Psoas muscle (tissue), 8 donors: ENCODE results near the gene G6PC3. TPM values are rescaled to one million over a fixed set of nuclear protein-coding genes. Genes with fewer than 3 reads are reported as not detected.

Experiments
- ATAC-seq, 4 donors: fragments of 200-7000 bp; cut with Tn5 transposase; one replicate each; pipeline ENCODE4 v1.9.1; 2020; ENCODE audit warnings: moderate library complexity in 3 of 4, mild to moderate bottlenecking in 2 of 4
- DNase-seq, 2 donors: peaks; one replicate each; pipeline ENCODE4 v3.0.0-alpha.2; 2020
- H3K27ac ChIP-seq: fragments of 200-600 bp; one replicate; pipeline ENCODE4 v1.8.0; 2022
- H3K27me3 ChIP-seq, 3 donors: fragments of 200-600 bp in 1 of 3; one replicate each; pipeline versions ENCODE4 v1.6.1 to v1.8.0; 2013 to 2022; ENCODE audit warnings: low read length in 2 of 3, mild to moderate bottlenecking in 2 of 3, moderate library complexity in 1 of 3; ENCODE audit not compliant: insufficient read depth in 3 of 3
- H3K36me3 ChIP-seq, 2 donors: fragments of 200-600 bp in 1 of 2; one replicate each; pipeline versions ENCODE4 v1.6.1 to v1.8.0; 2013 to 2022; ENCODE audit warnings: low read depth in 1 of 2, mild to moderate bottlenecking in 1 of 2, moderate library complexity in 1 of 2; ENCODE audit not compliant: insufficient read depth in 1 of 2
- H3K4me1 ChIP-seq: fragments of 200-600 bp; one replicate; pipeline ENCODE4 v1.8.0; 2022
- H3K4me3 ChIP-seq: fragments of 200-600 bp; one replicate; pipeline ENCODE4 v1.8.0; 2022; ENCODE audit warnings: mild to moderate bottlenecking
- H3K9me3 ChIP-seq: fragments of 200-600 bp; one replicate; pipeline ENCODE4 v1.8.0; 2022
- CTCF ChIP-seq: fragments of 200-600 bp; IDR thresholded peaks from one replicate; pipeline ENCODE4 v1.8.0; 2022; ENCODE audit warnings: antibody characterized with exemption
- WGBS, 3 donors: extraction: QIAGEN DNeasy Blood & Tissue Kit; methylation state at CpG; one replicate each; pipeline versions ENCODE4 v1.1.6 to v1.1.7; 2013; 5-methylcytosine and 5-hydroxymethylcytosine counted together
- intact Hi-C, 2 donors: fragments of 100-400 bp; cut with DNase I; formaldehyde crosslinking; loops; one replicate each; pipeline versions ENCODE4 v1.11.0 to v1.14.2; 2022
- polyA plus RNA-seq, 3 donors: library from polyadenylated mRNA; stranded (reverse); fragments of 200-250 nt; gene quantifications; one replicate each; pipeline ENCODE4 v1.2.3, GENCODE V29; 2013
- total RNA-seq, 4 donors: library from RNA; stranded (reverse); fragmentation: NEBNext Ultra II Directional in 2 of 4; extraction: Animal tissue kit (Norgen Biotek cat#: 25700) in 2 of 4; gene quantifications; one replicate each; pipeline versions ENCODE4 v1.2.1 to v1.2.4, GENCODE V29; 2021 to 2023
- donor health status: healthy with polysubstance abuse.
- donor health status: DM: no; HTN: no; CAD: no; lungs with moderate emphysema.
- donor health status: Bipolar disorder and iron deficiency.
- donor health status: healthy.
- donor health status: DM: yes; HTN: yes; CAD: no.
- donor health status: DM: no; HTN: no; CAD: no.
- donor health status: DM: no; HTN: no; CAD: no.
- donor health status: DM: yes; HTN: yes; CAD: no.

Gene G6PC3
- total and polyA plus RNA-seq, 7 donors, result 27.7 to 72.9 (median 43.3) TPM

GRCh38 chr17:44059101-44059892 is 11.2 kb upstream of the G6PC3 start:
- WGBS, 3 donors, result 61 to 71% (median 69%) methylated on average over 14 of the region's 14 CpGs
- intact Hi-C loops, result no loop called here
- no peak for DNase-seq

DNA sequence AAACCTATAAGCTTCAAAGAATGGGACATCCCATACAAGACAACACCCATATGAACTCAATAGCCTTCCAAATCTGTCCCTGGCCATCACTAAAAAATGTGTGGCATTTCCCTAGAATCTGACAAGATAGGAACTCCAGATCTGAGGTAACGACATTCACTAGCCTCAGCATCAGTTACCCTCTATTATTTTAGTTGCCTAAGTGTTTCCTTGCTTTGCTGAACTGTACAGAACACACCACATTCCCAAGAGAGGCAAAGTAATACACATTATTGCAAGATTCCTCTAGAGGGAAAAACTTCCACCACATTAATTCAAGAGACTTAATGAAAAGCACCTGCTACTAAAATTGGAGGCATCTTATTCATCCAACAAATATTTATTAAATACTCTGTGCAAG is 9.1 kb upstream of the G6PC3 start:
- 68 to 71% (median 68%) methylated on average over 1 of the region's 1 CpG for WGBS, 3 donors
- H3K27ac ChIP-seq, result no peak overlapping the region
- peaks cover 32% of the 10 kb centered on the region for H3K4me1 ChIP-seq
- H3K9me3 ChIP-seq, result no peaks in the 10 kb centered on the region
- H3K36me3 ChIP-seq, result peaks cover 12 to 59% of the 10 kb centered on the region in 2 donors
- H3K27me3 ChIP-seq, result no peaks in the 10 kb centered on the region
- no peak for TF ChIP-seq CTCF
- H3K4me3 ChIP-seq, result no peak overlapping the region
- intact Hi-C loops, result no loop called here
- no peak for DNase-seq
- no peak for ATAC-seq

More at GRCh38 chr17:44059101-44059892, 11.2 kb upstream of the G6PC3 start:
- no peaks in the 10 kb centered on the region for H3K27me3 ChIP-seq
- H3K36me3 ChIP-seq, result peaks cover 14 to 62% of the 10 kb centered on the region in 2 donors
- H3K4me3 ChIP-seq, result no peak overlapping the region
- H3K9me3 ChIP-seq, result no peaks in the 10 kb centered on the region
- ATAC-seq, result no peak
- no peak for TF ChIP-seq CTCF
- H3K27ac ChIP-seq, result no peak overlapping the region
- H3K4me1 ChIP-seq, result peaks cover 21% of the 10 kb centered on the region

DNA sequence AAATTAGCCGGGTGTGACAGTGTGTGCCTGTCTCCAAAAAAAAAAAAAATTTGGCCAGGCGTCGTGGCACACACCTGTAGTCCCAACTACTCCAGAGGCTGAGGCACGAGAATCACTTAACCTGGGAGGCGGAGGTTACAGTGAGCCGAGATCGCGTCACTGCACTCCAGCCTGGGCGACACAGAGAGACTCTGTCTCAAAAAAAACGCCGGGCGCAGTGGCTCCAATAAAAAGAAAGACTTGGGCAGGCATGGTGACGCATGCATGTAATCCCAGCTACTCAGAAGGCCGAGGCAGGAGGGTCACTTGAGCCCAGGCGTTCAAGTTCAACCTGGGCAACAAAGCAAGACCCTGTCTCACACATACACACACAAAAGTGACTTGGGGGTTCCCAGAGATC is 7.7 kb upstream of the G6PC3 start:
- no peak overlapping the region for H3K4me3 ChIP-seq
- no peaks in the 10 kb centered on the region for H3K27me3 ChIP-seq
- H3K9me3 ChIP-seq, result no peaks in the 10 kb centered on the region
- ATAC-seq, result no peak
- peaks cover 38% of the 10 kb centered on the region for H3K4me1 ChIP-seq
- intact Hi-C loops, result no loop called here
- DNase-seq, result no peak
- peaks cover 12 to 48% of the 10 kb centered on the region in 2 donors for H3K36me3 ChIP-seq
- TF ChIP-seq CTCF, result no peak
- 86 to 93% (median 87%) methylated on average over 15 of the region's 15 CpGs for WGBS, 3 donors
- no peak overlapping the region for H3K27ac ChIP-seq

- intact Hi-C loops, result no loop called here
- TF ChIP-seq CTCF, result no peak
- Histone ChIP-seq H3K4me1 (peaks cover 35% of the 10 kb centered on the region), H3K4me3 (no peak overlapping the region), H3K9me3 (no peaks in the 10 kb centered on the region), H3K27me3 (no peaks in the 10 kb centered on the region), H3K27ac (no peak overlapping the region), H3K36me3 (peaks cover 12 to 38% of the 10 kb centered on the region in 2 donors)
- 58 to 73% (median 64%) methylated on average over 10 of the region's 10 CpGs for WGBS, 3 donors
- no peak for ATAC-seq
- DNase-seq, result no peak
Measured at GRCh38 chr17:44063704-44064639, 6.6 kb upstream of the G6PC3 start.
